ENCODE results near the gene RBM44. TPM values are rescaled to one million over a fixed set of nuclear protein-coding genes. Genes with fewer than 3 reads are reported as not detected.
A peak's percentile ranks its signal among the peaks of the same experiment; 100 is the strongest.
"Not testable (repeated sequence)": the region's sequence is repeated elsewhere in the genome, so short reads cannot be mapped to it uniquely, and the experiment has no call there.

The RBM44 gene
- polyA plus RNA-seq, 12 donors, result 0.36 to 1.3 (median 0.89) TPM; not detected in 2

DNA sequence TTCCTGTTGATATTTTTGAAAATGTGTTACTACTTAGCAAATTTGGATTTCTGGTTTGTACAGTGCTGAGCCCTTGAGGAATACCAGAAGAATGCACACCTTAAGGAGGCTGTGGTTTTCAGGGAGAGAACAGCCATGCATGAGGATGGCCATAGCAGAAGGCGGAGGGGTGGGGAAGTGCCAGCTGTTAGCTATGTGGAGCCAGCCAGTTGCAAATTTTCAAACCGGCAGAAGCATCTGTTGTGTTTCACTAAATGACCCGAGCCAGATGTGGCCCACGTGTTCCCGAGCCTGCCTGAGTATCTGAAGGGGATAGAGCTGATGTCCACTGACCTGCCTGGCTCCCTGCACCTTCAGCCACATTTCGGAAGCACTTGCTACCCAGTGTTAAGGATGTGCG, 16.4 kb upstream of the RBM44 start:
- DNase-seq, result no peak

DNA sequence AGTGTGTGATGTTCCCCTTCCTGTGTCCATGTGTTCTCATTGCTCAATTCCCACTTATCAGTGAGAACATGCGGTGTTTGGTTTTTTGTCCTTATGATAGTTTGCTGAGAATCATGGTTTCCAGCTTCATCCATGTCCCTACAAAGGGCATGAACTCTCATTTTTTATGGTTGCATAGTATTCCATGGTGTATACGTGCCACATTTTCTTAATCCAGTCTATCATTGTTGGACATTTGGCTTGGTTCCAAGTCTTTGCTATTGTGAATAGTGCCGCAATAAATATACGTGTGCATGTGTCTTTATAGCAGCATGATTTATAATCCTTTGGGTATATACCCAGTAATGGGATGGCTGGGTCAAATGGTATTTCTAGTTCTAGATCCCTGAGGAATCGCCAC, 14.9 kb upstream of the RBM44 start:
- not testable (repeated sequence) for DNase-seq

DNA sequence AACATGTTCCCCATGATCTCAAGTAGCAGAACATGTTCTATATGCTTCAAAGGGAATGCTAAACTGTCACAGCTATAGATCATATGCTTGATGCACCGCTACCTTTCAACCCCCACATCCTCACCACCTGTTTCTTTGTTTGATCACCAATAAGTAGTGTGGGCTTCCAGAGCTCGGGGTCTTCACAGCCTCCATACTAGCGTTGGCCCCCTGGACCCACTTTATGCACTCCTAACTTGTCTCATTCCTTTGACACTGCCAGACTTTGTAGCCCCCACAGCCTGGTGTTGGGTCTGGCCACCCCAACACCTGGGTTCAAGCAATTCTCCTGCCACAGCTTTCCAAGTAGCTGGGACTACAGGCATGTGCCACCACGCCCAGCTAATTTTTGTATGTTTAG, 11.6 kb upstream of the RBM44 start:
- no peak for DNase-seq

DNA sequence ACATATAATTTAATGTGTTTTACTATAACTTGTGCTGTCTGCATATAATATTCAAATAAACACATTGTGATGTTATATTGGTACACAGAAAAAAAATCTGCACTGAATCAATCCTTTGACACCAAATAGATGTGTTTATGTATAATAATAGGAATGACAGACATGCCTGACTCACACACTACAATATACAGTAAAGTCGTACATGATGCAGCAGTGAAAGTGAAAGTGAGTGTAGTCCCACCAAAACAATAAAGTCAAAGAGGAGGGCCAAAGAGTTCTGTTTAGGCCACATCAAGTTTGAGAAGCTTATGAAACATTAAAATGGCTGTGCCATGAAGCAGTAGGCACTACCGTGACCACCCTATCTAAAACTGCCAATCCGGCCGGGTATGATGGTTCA, 8.2 kb upstream of the RBM44 start:
- DNase-seq, result no peak

DNA sequence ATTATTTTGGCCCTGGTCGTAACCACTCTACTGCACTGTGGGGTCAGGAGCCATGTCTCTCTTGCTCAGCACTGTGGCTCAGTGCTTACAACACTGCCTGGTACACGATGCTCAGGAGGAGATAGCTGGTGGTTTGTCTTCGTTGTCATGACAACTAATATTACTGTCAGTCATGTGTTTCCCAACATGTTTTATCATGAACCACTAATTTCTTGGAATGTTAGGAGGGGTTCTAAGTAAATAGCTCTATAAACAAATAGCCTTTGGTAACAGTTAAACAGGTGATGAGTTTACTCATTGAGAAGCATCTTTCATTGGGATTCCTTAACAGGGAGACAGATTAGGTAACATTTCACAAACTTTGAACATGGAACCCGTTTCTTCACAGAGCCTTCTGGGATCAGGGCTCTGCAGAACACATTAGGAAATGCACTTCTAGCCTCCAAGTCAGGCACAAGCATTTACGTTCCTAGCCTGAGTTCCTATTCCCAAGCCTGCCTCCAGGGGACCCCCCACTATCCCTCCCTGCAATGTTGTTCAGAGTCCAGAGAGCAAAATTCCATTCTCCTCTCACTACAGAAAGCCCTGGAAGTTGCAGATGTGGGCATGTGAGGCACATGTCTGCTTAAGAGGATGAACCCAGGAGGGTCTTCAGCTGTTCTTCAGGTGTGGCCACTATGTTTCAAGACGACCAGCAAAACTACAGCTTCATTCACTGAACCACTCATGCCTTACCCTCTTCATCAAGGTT, 6.4 kb upstream of the RBM44 start:
- DNase-seq, result no peak

DNA sequence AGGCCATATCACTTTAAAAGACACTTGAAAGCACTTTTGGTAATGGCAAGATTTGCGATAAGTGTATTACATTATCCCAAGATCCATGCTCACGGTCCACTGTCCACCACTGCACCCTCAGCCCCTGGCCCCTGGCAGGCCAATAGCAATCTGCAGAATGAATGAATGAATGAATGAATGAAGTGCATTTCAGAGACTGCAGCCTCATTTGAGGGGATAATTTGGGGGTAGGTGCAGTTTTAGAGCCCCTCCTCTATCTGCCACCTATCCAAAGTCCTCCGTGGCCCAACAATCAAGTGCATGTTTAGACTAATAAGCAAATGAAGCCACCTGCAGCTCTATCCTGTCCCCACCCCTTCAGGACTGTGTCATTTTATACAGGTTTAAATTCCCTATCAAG, 1.3 kb upstream of the RBM44 start:
- DNase-seq, result no peak

DNA sequence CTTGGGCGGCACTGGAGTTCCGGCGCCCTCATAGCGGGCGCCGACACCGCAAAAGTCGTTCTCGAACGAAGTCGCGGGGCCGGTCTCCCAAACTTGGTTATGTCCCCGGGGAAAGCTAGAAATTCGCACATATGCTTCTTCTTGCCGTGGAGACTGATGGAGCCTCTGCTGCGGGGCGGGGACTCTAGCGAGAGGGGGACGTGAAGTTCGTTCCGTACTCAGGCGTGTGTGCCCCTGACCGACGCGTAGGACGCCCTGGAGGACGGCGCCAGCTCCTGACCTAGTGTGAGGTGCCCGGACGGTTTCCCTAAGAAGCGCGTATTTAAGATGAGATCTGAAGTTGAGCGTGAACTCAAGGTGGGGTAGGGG, 465 bp downstream of the RBM44 start:
- no peak for DNase-seq

DNA sequence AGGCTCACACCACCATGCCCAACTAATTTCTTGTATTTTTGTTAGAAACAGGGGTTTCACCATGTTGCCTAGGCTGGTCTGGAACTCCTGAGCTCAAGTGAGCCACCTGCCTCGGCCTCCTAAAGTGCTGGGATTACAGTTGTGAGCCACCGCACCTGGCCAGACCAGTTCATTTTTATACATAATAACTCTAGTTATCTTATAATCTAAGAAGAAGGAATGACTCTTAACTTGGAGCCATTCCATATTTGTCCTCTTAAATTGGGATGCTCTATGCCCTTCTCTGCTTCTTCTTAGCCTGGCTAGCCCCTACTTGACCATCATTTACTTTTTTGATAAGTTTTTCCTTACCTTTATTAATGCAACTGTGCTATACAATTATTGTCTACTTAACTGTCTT, 2.9 kb downstream of the RBM44 start:
- DNase-seq, result no peak

DNA sequence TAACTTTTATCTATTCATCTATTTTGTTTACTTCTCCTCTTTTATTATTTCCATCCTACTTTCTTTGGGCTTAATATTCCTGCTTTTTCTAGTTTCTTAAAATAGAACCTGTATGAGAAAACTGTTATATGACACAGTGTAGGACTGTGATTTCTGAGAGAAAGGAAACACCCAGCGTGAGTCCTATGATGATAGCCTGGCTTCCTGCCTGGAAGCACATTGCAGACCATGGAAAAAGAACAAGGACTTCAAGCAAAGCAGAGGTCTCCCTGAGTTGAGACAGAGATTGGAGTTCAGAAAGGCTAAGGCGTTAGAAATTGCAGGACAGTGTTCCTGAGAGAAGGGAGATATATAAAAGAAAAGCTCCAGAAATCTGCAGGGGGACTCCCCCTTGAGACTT, 7.8 kb downstream of the RBM44 start:
- DNase-seq, result peak; percentile 24

DNA sequence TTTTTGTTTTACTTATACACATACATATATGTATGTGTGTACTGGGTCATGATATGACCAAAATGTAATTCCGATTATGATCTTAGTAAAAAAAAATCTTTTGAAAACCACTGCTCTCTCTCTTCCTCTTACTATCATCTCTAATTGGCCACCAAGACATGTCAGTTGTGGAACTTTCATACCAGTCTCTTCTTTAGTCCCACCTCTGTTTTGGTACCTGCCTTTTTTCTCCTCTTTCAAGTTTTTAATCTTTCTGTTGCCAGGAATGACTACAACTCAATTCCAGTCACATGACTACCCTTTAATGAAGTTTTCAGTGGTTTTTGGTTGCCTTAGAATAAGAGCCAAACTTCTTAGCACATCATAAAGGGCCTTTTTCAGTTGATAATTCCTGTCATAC, 17.1 kb downstream of the RBM44 start:
- DNase-seq, result no peak

DNA sequence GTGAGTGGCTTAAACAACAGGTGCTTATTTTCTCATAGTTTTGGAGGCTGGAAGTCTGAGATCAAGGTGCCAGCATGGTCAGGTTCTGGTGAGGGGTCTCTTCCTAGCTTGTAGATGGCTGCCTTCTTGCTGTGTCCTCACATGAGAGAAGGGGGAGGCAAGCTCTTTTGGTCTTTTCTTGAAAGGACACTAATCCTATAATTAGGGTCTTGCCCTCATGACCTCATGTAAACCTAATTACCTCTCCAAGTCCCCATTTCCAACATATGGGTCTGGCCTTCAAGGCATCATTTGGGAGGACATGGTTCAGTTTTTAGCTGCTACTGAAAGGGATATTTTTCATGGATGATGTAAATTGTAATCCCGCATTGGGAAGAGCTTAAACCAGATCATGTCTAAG, 18.0 kb downstream of the RBM44 start:
- no peak for DNase-seq

DNA sequence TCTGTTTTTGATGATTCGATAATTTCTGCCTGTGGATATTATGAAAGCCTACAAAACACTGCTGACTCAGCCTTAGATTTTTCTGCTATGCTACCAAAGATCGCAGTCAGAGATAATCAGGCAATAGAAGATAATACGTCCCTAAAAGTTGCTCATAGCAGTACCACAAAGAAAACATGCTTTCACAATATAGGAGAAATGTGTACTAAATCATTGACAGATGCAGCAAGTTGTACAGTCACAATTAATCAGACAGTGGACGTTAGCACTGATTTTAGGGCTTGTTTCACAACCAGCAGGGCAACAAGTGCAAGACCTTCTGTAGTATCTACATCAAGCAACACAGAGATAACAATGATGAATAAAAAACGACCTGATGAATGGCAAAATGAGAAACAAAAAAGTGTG, 19.5 kb downstream of the RBM44 start:
- no peak for DNase-seq

DNA sequence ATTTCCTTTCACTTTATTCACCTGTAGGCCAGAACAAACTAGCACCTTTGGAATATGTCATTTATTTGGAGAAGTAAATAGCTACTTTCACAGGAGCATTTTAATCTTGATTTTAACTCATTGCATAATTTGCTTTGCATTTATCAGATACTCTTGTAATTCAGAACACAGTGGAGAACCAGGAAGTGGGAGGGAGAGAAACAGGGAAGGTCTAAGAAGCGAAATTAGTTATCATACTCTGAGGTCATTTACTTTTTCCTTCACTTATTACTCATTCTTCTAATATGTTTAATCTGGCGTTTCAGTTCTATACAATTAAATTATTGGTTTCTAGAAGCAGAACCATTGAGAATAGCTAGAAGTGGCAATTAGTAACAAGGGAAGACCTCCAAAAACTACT, 20.7 kb downstream of the RBM44 start:
- no peak for DNase-seq

DNA sequence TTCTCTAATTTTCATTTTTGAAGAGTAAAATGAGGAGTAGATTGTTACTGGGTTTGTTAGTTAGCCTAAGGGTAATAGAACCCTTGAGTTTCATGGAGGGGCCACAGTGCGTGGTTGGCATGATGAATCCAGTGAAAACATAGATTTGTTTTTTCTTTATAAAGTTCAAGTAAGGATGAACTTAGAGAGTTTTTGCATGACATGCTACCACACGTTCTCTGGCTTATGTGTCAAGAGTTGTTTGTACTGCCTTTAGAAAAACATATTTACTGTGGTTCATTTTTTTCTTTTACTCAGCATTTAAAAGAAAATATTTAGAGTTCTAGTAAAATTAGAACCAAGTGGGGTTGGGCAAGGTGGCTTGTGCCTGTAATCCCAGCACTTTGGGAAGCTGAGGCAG, 21.8 kb downstream of the RBM44 start:
- no peak for DNase-seq

DNA sequence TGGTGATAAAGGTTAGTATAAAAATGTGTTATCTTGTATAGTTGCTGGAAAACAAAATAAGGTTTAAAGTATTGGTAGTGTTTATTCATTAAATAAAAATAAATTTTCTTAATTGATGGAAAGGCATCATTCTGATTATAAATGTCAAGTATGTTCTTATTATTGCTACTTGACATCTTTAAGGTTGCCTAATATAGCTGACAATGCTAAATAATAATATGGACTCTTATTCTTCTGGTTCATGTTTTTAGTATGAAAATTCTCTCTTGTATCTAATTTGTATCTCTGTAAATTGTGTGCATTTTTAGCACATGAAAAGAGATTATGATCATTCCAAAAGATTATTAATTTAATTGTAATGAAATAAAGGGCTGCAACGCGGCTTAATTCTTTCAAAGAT, 25.0 kb downstream of the RBM44 start:
- no peak for DNase-seq

DNA sequence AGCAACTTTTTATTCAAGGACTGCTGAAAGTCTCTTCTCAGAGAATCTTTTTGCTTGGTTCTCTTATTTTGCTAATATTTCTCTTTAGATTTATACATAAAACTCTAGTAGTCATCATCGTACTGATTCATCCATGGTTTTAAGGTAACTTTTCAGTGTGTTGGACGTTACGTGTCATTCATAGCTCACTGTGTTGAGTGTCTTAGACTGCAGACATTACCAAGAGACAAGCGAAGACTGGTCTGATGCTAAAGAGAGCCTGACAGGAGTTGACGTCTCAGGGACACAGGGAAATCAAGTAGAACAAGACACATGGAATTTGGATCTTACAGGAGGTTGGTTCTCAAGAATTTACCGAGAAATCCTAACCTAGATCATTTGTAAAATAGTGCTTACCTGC, 25.5 kb downstream of the RBM44 start:
- DNase-seq, result no peak

DNA sequence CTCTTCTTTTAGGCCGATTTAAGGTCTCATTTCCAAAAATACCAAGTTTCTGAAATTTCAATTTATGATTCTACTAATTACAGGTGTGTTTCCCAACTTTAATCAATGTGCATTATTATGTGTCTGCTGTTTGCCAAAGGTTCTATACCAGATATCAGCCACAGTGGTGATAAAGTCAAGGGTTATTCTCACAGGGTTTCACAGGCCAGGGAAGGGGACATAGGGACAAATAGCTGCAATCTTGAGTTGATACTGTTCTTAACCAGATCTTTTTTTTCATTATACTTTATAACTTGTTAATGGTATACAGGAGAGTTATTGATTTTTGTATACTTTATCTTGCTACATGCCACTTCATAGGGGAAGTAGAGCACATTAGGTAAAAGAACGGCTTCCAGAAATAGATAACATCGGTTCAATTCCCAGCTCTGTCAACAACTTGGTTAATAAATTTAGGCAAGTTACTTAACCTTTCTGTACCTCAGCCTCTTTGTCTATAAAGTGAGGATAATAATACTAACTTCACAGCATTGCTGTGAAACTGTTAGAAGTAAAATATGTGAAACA, 28.9 kb downstream of the RBM44 start:
- DNase-seq, result no peak

DNA sequence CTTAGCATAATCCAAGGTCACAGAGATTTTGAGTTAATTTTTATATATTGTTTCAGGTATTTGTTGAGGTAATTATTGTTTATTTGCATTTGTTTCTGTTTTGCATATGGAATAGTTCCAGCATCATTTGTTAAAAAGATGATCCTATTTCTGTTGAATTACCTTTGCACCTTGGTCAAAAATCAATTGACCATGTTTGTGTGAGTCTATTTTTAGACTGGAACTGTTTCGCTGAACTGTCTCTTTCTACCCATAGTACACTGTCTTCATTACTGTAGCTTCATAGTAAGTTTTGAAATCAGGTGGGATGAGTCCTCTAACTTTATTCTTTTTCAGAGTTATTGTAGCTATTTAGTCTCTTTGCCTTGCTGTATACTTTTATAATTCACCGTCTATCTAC, 31.9 kb downstream of the RBM44 start:
- no peak for DNase-seq

DNA sequence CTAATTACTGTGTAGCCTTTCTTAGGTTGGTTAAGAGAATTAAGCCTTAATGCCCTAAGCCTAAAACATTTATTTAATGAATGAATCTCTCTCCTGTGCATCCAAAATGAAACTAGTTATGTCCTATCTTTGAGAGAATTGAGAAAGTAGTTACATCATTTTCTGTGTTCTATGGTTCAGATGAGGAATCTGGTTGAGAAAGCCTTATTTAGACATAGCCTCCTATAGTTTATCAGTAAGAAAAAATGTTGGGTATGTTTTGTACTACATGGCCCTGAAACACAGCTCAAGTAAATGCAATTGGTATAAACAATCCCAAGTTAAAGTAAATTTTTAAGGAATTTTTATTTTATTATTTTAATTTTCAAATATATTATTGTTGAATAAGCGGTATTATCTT, 35.0 kb downstream of the RBM44 start:
- no peak for DNase-seq

DNA sequence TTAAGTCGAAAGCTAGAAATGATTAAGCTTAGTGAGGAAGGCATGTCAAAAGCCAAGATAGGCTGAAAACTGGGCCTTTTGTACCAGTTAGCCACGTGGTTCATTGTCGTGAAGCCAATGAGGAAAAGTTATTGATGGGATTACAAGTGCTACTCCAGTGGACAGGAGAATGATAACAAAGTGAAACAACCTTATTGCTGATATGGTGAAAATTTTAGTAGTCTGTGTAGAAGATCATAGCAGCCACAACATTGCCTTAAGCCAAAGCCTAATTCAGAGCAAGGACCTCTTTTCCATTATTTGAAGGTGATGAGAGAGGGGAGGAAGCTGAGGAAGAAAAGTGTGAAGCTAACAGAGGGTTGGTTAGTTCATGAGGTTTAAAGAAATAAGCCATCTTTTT, 36.8 kb downstream of the RBM44 start:
- no peak for DNase-seq

DNA sequence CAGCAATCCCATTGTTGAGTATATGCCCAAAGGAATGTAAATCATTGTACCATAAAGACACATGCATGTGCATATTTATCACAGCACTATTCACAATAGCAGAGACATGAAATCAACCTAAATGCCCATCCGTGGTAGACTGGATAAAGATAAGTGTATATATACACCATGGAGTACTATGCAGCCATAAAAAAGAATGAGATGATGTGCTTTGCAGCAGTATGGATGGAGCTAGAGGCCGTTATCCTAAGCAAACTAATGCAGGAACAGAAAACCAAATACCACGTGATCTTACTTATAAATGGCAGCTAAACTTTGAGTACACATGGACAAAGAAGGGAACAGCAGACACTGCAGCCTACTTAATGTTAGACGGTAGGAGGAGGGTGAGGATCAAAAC, 42.5 kb downstream of the RBM44 start:
- DNase-seq, result no peak

DNA sequence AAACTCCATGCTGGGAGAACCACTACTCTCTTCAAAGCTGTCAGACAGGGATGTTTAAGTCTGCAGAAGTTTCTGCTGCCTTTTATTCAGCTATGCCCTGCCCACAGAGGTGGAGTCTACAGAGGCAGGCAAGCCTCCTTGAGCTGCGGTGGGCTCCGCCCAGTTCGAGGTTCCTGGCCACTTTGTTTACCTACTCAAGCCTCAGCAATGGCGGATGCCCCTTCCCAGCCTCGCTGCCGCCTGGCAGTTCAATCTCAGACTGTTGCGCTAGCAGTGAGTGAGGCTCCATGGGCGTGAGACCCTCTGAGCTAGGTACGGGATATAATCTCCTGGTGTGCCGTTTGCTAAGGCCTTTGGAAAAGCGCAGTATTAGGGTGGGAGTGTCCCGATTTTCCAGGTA, 50.4 kb downstream of the RBM44 start:
- DNase-seq, result not testable (repeated sequence)

DNA sequence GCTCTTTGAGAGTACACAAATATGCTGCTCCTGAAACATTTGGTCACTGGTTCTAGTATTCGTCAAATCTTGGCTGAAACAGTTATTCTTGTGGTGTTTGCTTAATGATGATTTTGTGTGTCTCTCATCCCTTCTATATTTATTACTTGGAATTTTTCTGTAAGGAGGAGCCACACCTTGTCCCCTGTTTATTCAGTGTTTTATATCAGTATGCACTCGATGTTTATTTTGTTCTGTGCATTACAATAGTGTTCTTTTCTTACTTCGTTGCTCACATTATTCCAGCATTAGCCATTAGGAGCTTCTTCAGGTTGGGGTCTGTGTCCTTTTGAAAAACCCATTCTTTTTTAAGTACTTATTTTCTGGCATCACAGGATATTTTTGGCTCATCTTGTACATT, 55.7 kb downstream of the RBM44 start:
- DNase-seq, result no peak

DNA sequence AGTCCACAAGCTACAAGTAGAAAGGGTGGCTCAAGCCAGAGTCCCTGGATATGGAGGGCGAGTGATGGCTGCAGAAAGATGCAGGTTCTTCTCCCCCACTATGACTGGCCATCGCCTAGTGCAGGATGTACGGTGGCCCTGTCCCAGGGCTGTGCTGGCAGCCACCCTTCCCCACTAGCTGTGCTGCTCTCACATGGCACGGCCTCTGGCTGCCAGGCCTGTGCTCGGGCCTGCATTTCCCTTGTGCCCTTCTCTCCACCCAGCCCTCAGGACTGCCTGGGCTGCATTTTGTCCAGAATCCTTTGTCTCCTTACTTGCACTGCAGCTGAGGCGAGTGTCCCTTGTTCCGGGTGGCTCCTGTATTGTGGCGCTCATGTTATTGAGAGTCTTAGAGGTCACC, 59.2 kb downstream of the RBM44 start:
- no peak for DNase-seq

Data from muscle of arm (tissue), 12 donors.